SU-DHL-6 (cell line): ENCODE results near the gene ADAMTS15.

ENCODE experiments used
- CTCF ChIP-seq: fragments of 200-600 bp; sonication (generic); IDR thresholded peaks from one replicate; pipeline ENCODE4 v1.5.1; 2017; ENCODE audit warnings: antibody characterized with exemption, mild to moderate bottlenecking, low read length, moderate library complexity; ENCODE audit not compliant: insufficient read depth, poor library complexity, severe bottlenecking
- EZH2phosphoT487 ChIP-seq: fragments of 200-600 bp; sonication (generic), shearing (Covaris generic); conservative IDR thresholded peaks from 2 replicates; pipeline ENCODE4 v1.6.1; 2018; ENCODE audit warnings: mild to moderate bottlenecking, antibody characterized with exemption, low read length, moderate library complexity, mixed read lengths

- TF ChIP-seq EZH2phosphoT487 = no peak
- TF ChIP-seq CTCF = no peak
Measured at GRCh38 chr11:130513132-130513531, 64.7 kb downstream of the ADAMTS15 start.
